BJ (cell line): ENCODE data around the gene SULT1E1. TPM values are rescaled to one million over a fixed set of nuclear protein-coding genes. Genes with fewer than 3 reads are reported as not detected.

ENCODE experiments used
- CTCF ChIA-PET: fragments of 350-600 bp; formaldehyde crosslinking; extraction: SDS; loops from one replicate; lab custom pipeline; 2021; ENCODE audit warnings: antibody characterized with exemption, inconsistent platforms; lab: Yijun Ruan, JAX
- POLR2A ChIA-PET: fragments of 300-600 bp; sonication (Branson Sonifier 250); formaldehyde crosslinking; extraction: SDS; loops from one replicate; lab custom pipeline; 2021; ENCODE audit warnings: antibody characterized with exemption; lab: Charles Lee
- DNase-seq: peaks from one replicate; pipeline ENCODE4 v3.0.0-alpha.2; 2011; ENCODE audit warnings: low read depth
- H3K27me3 ChIP-seq: 2 replicates; pipeline ENCODE4 v1.6.0; 2011; ENCODE audit warnings: low read length; ENCODE audit not compliant: control insufficient read depth, insufficient read depth
- H3K36me3 ChIP-seq: 2 replicates; pipeline ENCODE4 v1.5.1; 2011; ENCODE audit warnings: low read length; ENCODE audit not compliant: control insufficient read depth, insufficient read depth
- H3K4me3 ChIP-seq: 2 replicates; pipeline ENCODE4 v1.5.1; 2011; ENCODE audit warnings: low read depth, mild to moderate bottlenecking, control low read depth, low read length
- CTCF ChIP-seq: IDR thresholded peaks from 2 replicates; pipeline ENCODE4 v1.5.1; 2011; ENCODE audit warnings: low read depth, mild to moderate bottlenecking, control low read depth, inconsistent platforms, low read length, moderate library complexity; ENCODE audit not compliant: insufficient read depth
- polyA plus RNA-seq: library from polyadenylated mRNA; depleted of rRNA; stranded (reverse); fragments of >200 nt; gene quantifications from 2 replicates; pipeline ENCODE4 v1.2.3, GENCODE V29; 2011

Gene SULT1E1
- polyA plus RNA-seq, 1 experiment: not detected

DNA sequence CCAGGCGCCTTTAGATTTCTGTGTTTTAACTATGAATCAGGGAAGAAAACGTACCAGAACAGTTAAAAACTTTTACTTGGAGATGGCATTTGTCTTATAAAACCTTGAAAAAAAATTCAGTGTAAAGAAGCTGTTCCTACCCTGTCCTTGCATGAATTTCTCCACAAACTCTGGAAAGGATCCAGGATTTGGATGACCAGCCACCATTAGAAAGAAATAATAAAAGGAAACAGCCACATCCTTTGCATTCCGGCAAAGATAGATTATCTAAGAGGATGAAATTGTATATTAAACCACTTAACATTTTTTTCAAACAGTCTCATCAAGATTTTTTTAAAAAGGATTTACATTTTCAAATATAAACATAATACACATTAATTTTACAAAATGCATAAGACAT is 10.6 kb downstream of the SULT1E1 start:
- H3K4me3 ChIP-seq: no peak overlapping the region
- H3K27me3 ChIP-seq: no peaks in the 10 kb centered on the region
- no peaks in the 10 kb centered on the region for H3K36me3 ChIP-seq
- ChIA-PET CTCF (interaction anchor here (1.2 kb wide), 1 partner anchor 9 kb away, joined by 3 read pairs; no protein-coding TSS in a partner anchor), POLR2A (no interaction called here)
- no peak for DNase-seq
- TF ChIP-seq CTCF: no peak

GRCh38 chr4:69848028-69848427 is 11.9 kb downstream of the SULT1E1 start:
- no peak overlapping the region for H3K4me3 ChIP-seq
- CTCF ChIA-PET: no interaction called here
- H3K27me3 ChIP-seq: no peaks in the 10 kb centered on the region
- no peak for DNase-seq
- TF ChIP-seq CTCF: no peak
- POLR2A ChIA-PET: no interaction called here
- no peaks in the 10 kb centered on the region for H3K36me3 ChIP-seq

GRCh38 chr4:69843932-69844331 is 16.0 kb downstream of the SULT1E1 start:
- CTCF ChIA-PET: interaction anchor here (0.6 kb wide), 1 partner anchor 1979 kb away, joined by 3 read pairs; no protein-coding TSS in a partner anchor
- no peak overlapping the region for H3K4me3 ChIP-seq
- TF ChIP-seq CTCF: no peak
- POLR2A ChIA-PET: no interaction called here
- no peaks in the 10 kb centered on the region for H3K36me3 ChIP-seq
- no peaks in the 10 kb centered on the region for H3K27me3 ChIP-seq
- DNase-seq: no peak

GRCh38 chr4:69843301-69843700 is 16.6 kb downstream of the SULT1E1 start:
- Histone ChIP-seq H3K27me3 (no peaks in the 10 kb centered on the region), H3K4me3 (no peak overlapping the region), H3K36me3 (no peaks in the 10 kb centered on the region)
- no peak for DNase-seq
- POLR2A ChIA-PET: no interaction called here
- TF ChIP-seq CTCF: no peak
- CTCF ChIA-PET: interaction anchor here (0.6 kb wide), 1 partner anchor 1980 kb away, joined by 3 read pairs; no protein-coding TSS in a partner anchor

DNA sequence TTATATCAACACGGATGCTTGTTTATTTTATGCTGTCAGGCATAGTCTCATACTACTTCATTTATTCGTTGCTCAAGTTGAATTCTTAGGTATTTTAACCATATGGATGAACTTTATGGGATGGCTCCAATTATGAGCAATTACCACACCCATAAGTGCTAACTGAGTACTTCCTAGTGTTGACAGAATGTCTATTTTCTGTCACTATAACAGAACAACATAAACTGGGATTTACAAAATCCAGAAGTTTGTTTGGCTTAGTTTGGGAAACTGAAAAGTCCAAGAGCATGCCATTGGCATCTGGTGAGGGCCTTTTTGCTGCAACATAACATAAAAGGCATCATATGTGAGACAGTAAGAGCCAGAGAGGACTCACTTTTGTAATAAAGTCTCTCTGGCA is 21.0 kb downstream of the SULT1E1 start:
- CTCF ChIA-PET: no interaction called here
- POLR2A ChIA-PET: no interaction called here
- TF ChIP-seq CTCF: no peak
- no peak overlapping the region for H3K4me3 ChIP-seq
- no peak for DNase-seq
- H3K27me3 ChIP-seq: no peaks in the 10 kb centered on the region
- no peaks in the 10 kb centered on the region for H3K36me3 ChIP-seq
